T47D (cell line): ENCODE data around the gene PDGFC.

Source experiments
- DNase-seq, 2 experiments: peaks; one replicate each; pipeline versions ENCODE4 v3.0.0 to v3.0.0-alpha.2; 2011 to 2012; ENCODE audit warnings: low read depth in 1 of 2, low spot score in 1 of 2
- JUND ChIP-seq: IDR thresholded peaks from 2 replicates; pipeline ENCODE4 v1.6.1; 2012; ENCODE audit warnings: low read depth
- in situ Hi-C: cut with HindIII; loops from 2 replicates; pipeline ENCODE4 v1.10.0; 2016; ENCODE audit warnings: low sequenced_read_pairs, low pct_unique_long_range_greater_than_20kb

The PDGFC gene

DNA sequence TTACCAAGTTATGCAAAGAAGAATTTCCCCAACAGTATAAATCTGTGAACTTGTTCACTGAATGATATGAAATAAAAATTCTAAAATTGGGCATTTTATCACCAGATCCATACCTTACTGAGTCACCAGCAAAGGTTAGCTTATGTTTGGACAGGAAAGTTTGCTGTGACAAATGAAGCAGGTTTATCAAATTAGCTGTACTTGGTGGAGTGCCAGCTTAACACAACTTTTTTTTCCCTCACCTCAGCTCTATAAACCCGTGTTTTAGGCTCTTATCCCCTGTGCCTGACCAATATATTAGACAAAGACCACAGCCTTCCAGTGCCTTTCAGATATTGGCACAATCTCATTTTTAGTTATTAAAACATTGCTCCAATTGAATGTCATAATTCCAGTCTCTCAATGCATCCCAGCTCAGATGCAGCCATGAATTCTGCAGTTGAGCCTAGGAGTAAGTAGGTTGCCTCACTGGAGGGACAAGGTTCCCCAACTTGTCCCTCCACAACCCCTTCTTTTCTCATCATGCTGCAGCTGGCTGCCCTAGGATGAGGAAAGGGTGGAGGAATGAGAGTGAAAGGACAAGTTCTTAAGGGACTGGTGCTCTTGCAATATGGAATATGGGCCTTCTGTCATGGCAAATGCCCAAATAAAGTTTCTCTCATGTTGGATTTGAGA lies 27.0 kb upstream of the PDGFC start:
- in situ Hi-C loops = no loop called here
- no peak for DNase-seq
- TF ChIP-seq JUND = no peak

GRCh38 chr4:156992943-156993342 lies 21.3 kb upstream of the PDGFC start:
- no peak for DNase-seq
- TF ChIP-seq JUND = no peak
- in situ Hi-C loops = no loop called here

- no peak for DNase-seq
- in situ Hi-C loops = no loop called here
- no peak for TF ChIP-seq JUND
Measured at GRCh38 chr4:156991161-156991560, 19.6 kb upstream of the PDGFC start.

- TF ChIP-seq JUND = no peak
- no peak for DNase-seq
- in situ Hi-C loops = no loop called here
Measured at GRCh38 chr4:156983366-156983765, 11.8 kb upstream of the PDGFC start.

DNA sequence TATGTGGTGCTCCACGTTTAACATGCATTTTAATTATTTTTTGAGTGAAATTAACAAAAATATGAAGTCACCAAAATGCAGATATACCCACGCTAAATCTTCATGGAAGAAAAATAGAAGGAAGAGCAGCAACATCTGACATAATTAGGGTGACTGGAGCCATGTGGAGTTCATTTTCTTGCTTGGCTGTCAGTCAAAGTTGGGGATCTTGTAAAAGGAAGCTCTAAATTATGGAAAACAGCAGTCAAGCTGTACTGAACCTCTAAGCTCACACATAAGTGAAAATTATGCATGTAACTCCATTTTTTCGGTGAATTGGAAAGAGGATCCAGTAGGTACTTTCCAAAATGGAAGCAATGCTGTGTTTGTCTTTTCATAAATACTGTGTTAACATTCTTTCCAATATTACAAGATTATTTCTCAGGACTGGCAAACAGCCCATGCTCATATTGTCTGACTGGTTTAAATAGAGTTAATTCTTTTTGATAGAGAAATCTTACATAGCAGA lies 9.7 kb upstream of the PDGFC start:
- no peak for TF ChIP-seq JUND
- in situ Hi-C loops = no loop called here
- no peak for DNase-seq

- in situ Hi-C loops = no loop called here
- no peak for TF ChIP-seq JUND
- DNase-seq = no peak
Measured at GRCh38 chr4:156977435-156978160, 6.0 kb upstream of the PDGFC start.

GRCh38 chr4:156976147-156976546 lies 4.5 kb upstream of the PDGFC start:
- no peak for DNase-seq
- no peak for TF ChIP-seq JUND

DNA sequence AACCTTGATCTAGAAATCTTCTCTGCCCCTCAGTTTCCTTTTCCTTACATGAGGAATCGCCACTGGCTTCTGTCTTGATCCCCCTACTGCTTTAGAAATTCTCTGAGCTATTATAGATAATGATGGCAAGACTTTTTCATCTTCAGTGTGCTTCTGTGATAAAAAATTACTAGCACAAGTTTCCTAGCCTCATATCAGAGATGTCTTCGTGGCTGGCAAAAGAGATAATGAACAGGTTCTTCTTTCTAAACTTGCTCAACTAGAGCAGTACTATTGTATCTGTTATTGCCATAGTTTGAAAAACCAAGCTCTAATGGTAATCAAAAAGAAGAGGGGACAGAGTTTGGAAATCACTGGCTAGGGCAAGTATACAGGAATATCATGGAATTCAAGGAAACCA lies 4.1 kb upstream of the PDGFC start:
- DNase-seq = no peak
- in situ Hi-C loops = no loop called here
- no peak for TF ChIP-seq JUND

More at GRCh38 chr4:156976147-156976546, 4.5 kb upstream of the PDGFC start:
- in situ Hi-C loops = no loop called here

- in situ Hi-C loops = no loop called here
- DNase-seq = no peak
- TF ChIP-seq JUND = no peak
Measured at GRCh38 chr4:156974264-156974663, 2.7 kb upstream of the PDGFC start.

- no peak for TF ChIP-seq JUND
- in situ Hi-C loops = no loop called here
- DNase-seq = peak in 1 of 2 experiments; percentile 13
Measured at GRCh38 chr4:156972379-156973015, 898 bp upstream of the PDGFC start.

GRCh38 chr4:156971165-156971675 lies 379 bp downstream of the PDGFC start:
- in situ Hi-C loops = no loop called here
- peak in 1 of 2 experiments; percentile 11 for DNase-seq
- no peak for TF ChIP-seq JUND

- in situ Hi-C loops = no loop called here
- TF ChIP-seq JUND = no peak
- peak; percentile 61 to 73 for DNase-seq
Measured at GRCh38 chr4:156970501-156971164, 966 bp downstream of the PDGFC start.
